Measurements from ENCODE around the gene PRM3. TPM values are rescaled to one million over a fixed set of nuclear protein-coding genes. Genes with fewer than 3 reads are reported as not detected.
"Not testable (repeated sequence)": the region's sequence is repeated elsewhere in the genome, so short reads cannot be mapped to it uniquely, and the experiment has no call there.

PRM3 gene
- total RNA-seq, 1 donor from 2014 or later, result not detected

DNA sequence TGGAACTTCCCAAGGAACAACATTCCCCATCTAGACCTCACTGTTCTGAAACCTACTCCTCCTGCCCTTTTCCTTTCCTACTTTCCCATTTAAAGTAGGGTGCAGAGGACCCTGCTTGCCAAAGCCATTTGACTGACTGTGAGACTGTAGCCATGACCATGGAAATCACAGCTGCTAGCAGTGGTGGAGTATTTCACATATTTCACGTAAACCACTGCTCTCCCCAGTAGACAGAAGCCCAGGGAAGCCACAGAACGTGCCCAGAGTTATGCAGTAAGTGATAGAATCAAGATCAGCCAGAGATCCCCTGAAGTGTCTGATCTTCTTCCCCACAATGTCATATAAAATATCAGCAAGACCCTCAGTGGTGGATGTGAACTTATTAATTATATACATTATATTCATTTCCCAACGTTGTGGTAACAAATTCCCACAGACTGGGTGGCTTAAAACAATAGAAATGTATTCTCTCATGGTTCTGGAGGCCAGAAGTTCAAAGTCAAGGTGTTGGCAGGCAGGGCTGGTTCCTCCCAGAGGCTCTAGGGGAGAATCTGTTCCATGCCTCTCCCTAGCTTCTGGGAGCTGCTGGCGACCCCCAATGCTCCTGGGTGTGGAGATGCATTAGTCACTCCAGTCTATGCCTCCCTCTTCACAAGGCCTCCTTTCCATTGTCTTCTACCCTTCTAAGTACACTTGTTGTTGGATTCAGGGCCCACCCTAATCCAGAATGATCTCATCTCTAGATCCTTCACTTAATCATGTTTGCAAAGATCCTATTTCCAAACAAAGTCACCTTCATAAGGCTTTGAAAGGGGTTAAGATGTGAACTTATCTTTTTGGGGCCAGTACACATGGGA, 28.4 kb upstream of the PRM3 start:
- H3K4me1 Mint-ChIP-seq, result peaks cover 7% of the 10 kb centered on the region
- peaks cover 2% of the 10 kb centered on the region for H3K27me3 Mint-ChIP-seq (ENCODE audit: low read depth)
- no peak overlapping the region for H3K27ac Mint-ChIP-seq (ENCODE audit: unreplicated experiment)
- DNase-seq (ENCODE audit: low read depth, low spot score), result no peak
- no peaks in the 10 kb centered on the region for H3K36me3 Mint-ChIP-seq (ENCODE audit: low read depth)
- H3K9me3 Mint-ChIP-seq, result no peaks in the 10 kb centered on the region
- H3K4me3 Mint-ChIP-seq, result no peak overlapping the region
- TF ChIP-seq, protein P1, sequence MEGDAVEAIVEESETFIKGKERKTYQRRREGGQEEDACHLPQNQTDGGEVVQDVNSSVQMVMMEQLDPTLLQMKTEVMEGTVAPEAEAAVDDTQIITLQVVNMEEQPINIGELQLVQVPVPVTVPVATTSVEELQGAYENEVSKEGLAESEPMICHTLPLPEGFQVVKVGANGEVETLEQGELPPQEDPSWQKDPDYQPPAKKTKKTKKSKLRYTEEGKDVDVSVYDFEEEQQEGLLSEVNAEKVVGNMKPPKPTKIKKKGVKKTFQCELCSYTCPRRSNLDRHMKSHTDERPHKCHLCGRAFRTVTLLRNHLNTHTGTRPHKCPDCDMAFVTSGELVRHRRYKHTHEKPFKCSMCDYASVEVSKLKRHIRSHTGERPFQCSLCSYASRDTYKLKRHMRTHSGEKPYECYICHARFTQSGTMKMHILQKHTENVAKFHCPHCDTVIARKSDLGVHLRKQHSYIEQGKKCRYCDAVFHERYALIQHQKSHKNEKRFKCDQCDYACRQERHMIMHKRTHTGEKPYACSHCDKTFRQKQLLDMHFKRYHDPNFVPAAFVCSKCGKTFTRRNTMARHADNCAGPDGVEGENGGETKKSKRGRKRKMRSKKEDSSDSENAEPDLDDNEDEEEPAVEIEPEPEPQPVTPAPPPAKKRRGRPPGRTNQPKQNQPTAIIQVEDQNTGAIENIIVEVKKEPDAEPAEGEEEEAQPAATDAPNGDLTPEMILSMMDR (conservative IDR thresholded peaks at IDR 0.05), result no peak

DNA sequence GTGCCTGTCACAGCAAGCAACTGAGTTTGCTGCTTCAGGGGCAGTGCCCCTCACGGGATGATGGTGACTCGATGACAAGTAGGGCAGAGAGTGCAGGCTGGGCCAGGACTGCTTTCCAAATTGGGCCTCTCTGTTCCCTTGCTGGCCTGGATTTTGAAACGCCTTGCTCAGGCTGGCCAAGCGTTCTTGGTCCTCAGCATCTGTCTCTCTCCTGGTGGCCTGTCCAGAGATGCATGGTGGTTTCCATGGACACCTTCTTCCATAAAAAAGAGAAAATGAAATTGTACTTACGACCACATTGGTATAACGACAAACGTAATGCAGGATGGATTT, 27.1 kb upstream of the PRM3 start:
- Mint-ChIP-seq H3K9me3 (no peaks in the 10 kb centered on the region), H3K27ac (ENCODE audit: unreplicated experiment) (no peak overlapping the region)
- no peak for DNase-seq (ENCODE audit: low read depth, low spot score)

DNA sequence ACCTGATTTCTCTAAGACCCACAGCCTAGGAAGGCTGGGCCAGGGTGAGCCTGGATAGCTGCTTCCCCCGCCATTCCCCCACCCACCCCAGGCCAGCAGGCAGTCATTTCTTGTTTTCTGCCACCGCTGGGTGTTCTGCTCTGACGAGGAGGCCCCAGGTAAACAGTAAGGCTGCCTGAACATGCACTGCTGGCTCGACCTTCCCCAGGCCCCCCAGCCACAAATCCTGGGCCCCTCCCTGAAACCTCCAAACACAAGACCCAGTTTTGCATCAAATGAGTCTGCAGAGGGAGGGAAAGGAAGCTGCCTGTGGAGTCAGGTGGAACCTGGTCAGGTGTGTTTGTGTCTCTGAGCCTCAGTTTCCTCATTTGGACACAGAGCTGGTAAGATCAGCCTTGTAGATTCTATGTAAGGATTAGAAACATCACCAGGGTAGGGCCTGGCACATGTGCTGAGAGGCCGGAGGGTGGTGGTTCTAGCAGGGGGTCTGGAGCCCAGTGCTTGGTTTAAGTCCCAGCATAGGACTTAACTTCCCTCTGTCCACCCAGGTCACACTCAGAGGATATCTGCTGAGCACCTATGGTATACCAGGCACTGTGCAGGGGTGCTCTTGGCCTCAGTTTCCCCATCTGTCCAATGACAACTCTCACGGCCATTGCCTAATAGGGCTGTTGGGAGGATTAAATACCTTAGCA, 26.6 kb upstream of the PRM3 start:
- Mint-ChIP-seq H3K36me3 (ENCODE audit: low read depth) (no peaks in the 10 kb centered on the region), H3K27ac (ENCODE audit: unreplicated experiment) (no peak overlapping the region), H3K4me1 (peaks cover 7% of the 10 kb centered on the region), H3K27me3 (ENCODE audit: low read depth) (peaks cover 2% of the 10 kb centered on the region), H3K9me3 (no peaks in the 10 kb centered on the region), H3K4me3 (no peak overlapping the region)
- TF ChIP-seq, protein P1 (conservative IDR thresholded peaks at IDR 0.05), result no peak
- no peak for DNase-seq (ENCODE audit: low read depth, low spot score)

More for the DNA sequence above, 27.1 kb upstream of the PRM3 start:
- Mint-ChIP-seq H3K27me3 (ENCODE audit: low read depth) (peaks cover 2% of the 10 kb centered on the region), H3K36me3 (ENCODE audit: low read depth) (no peaks in the 10 kb centered on the region), H3K4me1 (peaks cover 7% of the 10 kb centered on the region), H3K4me3 (no peak overlapping the region)
- TF ChIP-seq, protein P1 (conservative IDR thresholded peaks at IDR 0.05), result no peak

DNA sequence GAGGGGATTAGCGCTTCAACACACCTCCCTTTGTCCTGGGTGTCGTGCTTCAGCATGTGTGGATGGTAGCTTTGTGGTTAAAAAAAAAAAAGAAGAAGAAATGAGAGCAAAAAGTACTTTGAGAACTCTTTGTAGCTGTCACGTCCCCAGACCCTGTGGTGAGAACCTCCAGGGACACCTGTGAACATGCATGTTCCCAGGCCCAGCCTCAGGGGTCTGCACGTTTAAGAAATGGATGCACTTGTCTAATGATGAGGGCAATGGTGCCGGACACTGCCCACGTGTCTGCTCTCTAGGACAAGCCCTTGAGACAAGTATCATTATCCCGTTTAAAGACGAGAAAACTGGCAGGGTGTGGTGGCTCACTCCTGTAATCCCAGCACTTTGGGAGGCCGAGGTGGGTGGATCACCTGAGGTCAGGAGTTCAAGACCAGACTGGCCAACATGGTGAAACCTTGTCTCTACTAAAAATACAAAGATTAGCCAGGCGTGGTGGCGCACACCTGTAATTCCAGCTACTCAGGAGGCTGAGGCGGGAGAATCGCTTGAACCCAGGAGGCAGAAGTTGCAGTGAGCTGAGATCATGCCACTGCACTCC, 25.6 kb upstream of the PRM3 start:
- not testable (repeated sequence) for DNase-seq (ENCODE audit: low read depth, low spot score); H3K4me1 Mint-ChIP-seq; H3K4me3 Mint-ChIP-seq; H3K36me3 Mint-ChIP-seq (ENCODE audit: low read depth); H3K9me3 Mint-ChIP-seq; H3K27ac Mint-ChIP-seq (ENCODE audit: unreplicated experiment); H3K27me3 Mint-ChIP-seq (ENCODE audit: low read depth)

DNA sequence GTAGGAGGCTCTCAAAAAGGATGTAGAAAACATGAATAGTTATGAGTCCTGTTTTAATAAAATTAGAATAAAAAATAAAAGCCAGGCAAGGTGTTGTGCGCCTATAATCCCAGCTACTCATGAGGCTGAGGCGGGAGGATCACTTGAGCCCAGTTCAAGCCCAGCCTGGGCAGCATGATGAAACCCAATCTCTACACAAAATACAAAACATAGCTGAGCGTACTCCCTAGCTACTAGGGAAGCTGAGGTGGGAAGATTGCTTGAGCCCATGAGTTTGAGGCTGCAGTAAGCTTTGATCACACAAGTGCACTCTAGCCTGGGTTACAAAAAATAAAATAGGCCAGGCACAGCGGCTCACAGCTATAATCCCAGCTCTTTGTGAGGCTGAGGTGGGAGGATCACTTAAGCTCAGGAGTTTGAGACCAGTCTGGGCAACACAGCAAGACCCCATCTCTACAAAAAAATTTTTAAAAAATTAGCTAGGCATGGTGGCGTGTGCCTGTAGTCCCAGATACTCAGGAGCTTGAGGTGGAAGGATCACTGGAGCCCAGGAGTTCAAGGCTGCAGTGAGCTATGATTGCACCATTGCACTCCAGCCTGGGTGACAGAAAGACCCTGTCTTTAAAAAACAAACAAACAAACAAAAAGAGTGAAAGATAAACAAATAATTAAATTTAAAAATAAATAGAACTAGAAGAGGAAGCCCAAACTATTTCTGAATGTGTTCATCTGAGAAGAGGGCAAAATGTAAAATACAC, 24.9 kb upstream of the PRM3 start:
- Mint-ChIP-seq H3K4me3 (no peak overlapping the region), H3K9me3 (no peaks in the 10 kb centered on the region), H3K27me3 (ENCODE audit: low read depth) (peaks cover 2% of the 10 kb centered on the region), H3K27ac (ENCODE audit: unreplicated experiment) (no peak overlapping the region), H3K36me3 (ENCODE audit: low read depth) (no peaks in the 10 kb centered on the region), H3K4me1 (peaks cover 7% of the 10 kb centered on the region)
- TF ChIP-seq, protein P1 (conservative IDR thresholded peaks at IDR 0.05), result no peak
- no peak for DNase-seq (ENCODE audit: low read depth, low spot score)
